Measurements from ENCODE around the gene PPFIA2.

PPFIA2 gene

GRCh38 chr12:81759190-81760051 lies at the start of gene PPFIA2:
Gene PPFIA2 (minus strand): TSS chr12:81759350.
- no peak for DNase-seq

GRCh38 chr12:81800298-81801148 lies 41.4 kb upstream of the PPFIA2 start:
- no peak for DNase-seq

- DNase-seq, result no peak
These were observed 39.1 kb upstream of the PPFIA2 start for GRCh38 chr12:81798294-81798693.

GRCh38 chr12:81797100-81797499 lies 38.0 kb upstream of the PPFIA2 start:
- DNase-seq, result no peak

GRCh38 chr12:81792666-81793065 lies 33.5 kb upstream of the PPFIA2 start:
- no peak for DNase-seq

- no peak for DNase-seq
These were observed 20.1 kb upstream of the PPFIA2 start for GRCh38 chr12:81779216-81779615.

- no peak for DNase-seq
These were observed 19.6 kb upstream of the PPFIA2 start for GRCh38 chr12:81778719-81779118.

- no peak for DNase-seq
These were observed 545 bp downstream of the PPFIA2 start for GRCh38 chr12:81758421-81759189.

- DNase-seq, result no peak
These were observed 1.3 kb downstream of the PPFIA2 start for GRCh38 chr12:81757731-81758365.

- DNase-seq, result no peak
These were observed 29.4 kb downstream of the PPFIA2 start for GRCh38 chr12:81729781-81730180.

- DNase-seq, result no peak
These were observed 31.8 kb downstream of the PPFIA2 start for GRCh38 chr12:81727391-81727790.

- no peak for DNase-seq
These were observed 32.5 kb downstream of the PPFIA2 start for GRCh38 chr12:81726634-81727033.

- no peak for DNase-seq
These were observed 35.8 kb downstream of the PPFIA2 start for GRCh38 chr12:81723361-81723760.

GRCh38 chr12:81722004-81722403 lies 37.1 kb downstream of the PPFIA2 start:
- DNase-seq, result no peak

- DNase-seq, result no peak
These were observed 40.5 kb downstream of the PPFIA2 start for GRCh38 chr12:81718616-81719015.

GRCh38 chr12:81712536-81712935 lies 46.6 kb downstream of the PPFIA2 start:
- no peak for DNase-seq

- DNase-seq, result no peak
These were observed 53.6 kb downstream of the PPFIA2 start for GRCh38 chr12:81705586-81705985.

GRCh38 chr12:81699551-81699950 lies 59.6 kb downstream of the PPFIA2 start:
- DNase-seq, result no peak

- no peak for DNase-seq
These were observed 67.1 kb downstream of the PPFIA2 start for GRCh38 chr12:81692008-81692407.

GRCh38 chr12:81683881-81684280 lies 75.3 kb downstream of the PPFIA2 start:
- DNase-seq, result no peak

GRCh38 chr12:81679614-81680013 lies 79.5 kb downstream of the PPFIA2 start:
- no peak for DNase-seq

GRCh38 chr12:81670759-81671158 lies 88.4 kb downstream of the PPFIA2 start:
- no peak for DNase-seq

- DNase-seq, result no peak
These were observed 90.7 kb downstream of the PPFIA2 start for GRCh38 chr12:81668475-81668874.

All from NCI-H526 treated with DMSO at 0.1 percent for 48 hours (cell line).